NCI-H1930 (cell line): ENCODE results near the gene OSGIN1.
"Not testable (repeated sequence)": the region's sequence is repeated elsewhere in the genome, so short reads cannot be mapped to it uniquely, and the experiment has no call there.

Source experiments
- DNase-seq, 2 experiments: peaks; one replicate each; lab custom pipeline; 2025; lab: John Stamatoyannopoulos, UW

Gene OSGIN1

GRCh38 chr16:83941546-83941945 is 11.5 kb upstream of the OSGIN1 start:
- not testable (repeated sequence) for DNase-seq

DNA sequence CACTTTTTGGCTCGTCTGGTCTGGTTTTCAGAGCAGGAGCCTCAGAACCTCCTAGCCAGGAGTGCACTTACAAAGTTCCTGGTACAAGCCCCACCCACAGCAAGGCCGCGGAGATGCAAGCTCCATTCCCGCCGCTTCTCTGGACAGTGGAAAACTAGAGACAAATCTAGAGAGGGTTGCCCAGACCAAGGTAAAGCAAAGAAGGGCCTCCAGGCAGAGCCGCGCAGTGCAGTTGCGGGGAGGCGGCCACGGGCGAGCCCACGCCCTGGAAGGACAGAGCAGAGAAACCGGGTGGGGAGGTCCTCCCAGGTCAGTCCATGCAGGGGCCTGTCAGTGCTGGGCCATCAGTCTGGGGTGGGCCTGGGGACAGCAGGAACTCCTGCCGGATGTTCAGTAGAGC is 11.0 kb upstream of the OSGIN1 start:
- DNase-seq = no peak

DNA sequence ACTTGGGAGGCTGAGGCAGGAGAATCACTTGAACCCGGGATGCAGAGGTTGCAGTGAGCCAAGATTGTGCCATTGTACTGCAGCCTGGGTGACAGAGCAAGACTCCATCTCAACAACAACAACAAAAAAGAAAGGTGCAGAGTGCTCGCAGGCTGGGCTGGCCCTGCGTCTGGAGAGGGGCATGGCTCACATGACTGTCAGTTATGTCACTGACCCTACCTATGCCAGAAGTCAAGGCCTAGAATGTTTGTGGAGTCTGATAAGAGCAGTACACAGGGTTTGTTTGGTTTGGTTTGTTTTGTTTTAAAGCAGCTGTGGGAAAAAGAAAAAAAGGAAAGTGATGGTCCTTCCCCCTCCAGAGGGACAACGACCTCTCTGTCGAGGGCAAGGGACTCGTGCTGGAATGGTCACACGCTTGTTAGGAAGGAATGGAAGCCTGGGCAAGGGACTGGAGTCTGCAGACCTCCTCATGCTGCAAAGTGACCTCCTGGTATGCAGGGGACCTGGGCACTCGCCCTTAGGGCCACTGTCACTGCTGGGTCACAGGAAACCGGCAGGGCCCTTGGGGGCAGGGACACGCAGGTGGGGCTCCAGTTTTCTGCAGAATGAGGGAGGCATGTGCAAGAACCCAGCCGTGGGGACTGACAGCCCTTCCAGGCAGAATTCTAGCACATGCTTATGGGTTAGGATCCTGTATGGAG is 10.1 kb upstream of the OSGIN1 start:
- no peak for DNase-seq

GRCh38 chr16:83943516-83944050 is 9.5 kb upstream of the OSGIN1 start:
- no peak for DNase-seq

DNA sequence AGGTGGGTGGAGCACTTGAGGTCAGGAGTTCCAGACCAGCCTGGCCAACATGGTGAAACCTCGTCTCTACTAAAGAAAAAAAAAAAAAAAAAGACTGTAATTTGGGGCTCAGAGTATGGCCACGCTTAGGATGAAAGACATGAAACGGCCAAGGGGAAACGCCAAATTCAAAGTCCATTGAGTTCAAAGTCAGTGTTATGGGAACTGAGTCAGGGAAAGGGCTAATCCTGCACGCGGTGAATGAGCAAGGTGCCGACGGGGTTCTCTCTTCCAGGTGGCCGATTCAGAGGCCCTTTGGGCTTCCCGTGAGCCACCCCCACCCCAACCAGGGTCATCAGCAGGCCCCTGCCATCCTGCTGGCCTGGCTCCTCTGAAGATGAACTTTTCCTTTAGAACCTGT is 7.5 kb upstream of the OSGIN1 start:
- DNase-seq = no peak

GRCh38 chr16:83946154-83946780 is 6.8 kb upstream of the OSGIN1 start:
- DNase-seq = no peak

DNA sequence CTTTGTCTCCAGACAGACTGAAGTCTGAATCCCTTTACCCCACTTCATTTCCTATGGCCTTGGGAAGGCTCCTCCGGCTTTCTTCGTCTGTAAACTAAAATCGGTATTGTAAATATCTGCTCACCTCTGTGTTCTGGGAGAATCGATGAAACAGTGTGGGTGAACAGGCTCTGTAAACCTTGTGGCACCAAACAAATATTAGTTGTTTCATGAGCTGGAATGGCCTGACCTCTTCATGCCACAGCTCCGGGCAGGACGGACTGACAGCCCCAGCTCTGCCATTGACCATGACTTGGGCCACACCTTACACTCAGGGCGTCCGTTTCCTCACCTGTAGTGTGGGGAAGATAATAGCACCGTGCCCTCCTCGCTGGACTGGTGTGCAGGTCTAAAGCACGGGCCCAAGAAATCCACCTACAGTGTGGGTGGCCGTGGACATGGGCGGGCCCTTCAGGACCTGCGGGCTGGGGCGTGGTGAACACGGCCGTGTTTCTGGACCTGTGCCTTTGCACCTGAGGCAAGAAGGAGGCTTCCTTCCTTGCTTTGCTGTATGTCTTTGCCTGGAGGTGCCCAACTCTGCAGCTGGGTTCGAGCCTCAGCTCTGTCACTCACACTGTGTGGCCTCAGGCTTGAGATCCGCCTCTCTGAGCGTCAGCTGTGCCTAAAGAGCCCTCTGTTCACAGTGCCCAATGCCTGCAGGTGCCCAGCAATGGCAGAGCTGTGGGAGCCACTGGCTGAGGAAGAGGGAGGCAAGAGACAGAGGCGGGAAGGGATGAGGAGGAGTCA is 6.1 kb upstream of the OSGIN1 start:
- no peak for DNase-seq

DNA sequence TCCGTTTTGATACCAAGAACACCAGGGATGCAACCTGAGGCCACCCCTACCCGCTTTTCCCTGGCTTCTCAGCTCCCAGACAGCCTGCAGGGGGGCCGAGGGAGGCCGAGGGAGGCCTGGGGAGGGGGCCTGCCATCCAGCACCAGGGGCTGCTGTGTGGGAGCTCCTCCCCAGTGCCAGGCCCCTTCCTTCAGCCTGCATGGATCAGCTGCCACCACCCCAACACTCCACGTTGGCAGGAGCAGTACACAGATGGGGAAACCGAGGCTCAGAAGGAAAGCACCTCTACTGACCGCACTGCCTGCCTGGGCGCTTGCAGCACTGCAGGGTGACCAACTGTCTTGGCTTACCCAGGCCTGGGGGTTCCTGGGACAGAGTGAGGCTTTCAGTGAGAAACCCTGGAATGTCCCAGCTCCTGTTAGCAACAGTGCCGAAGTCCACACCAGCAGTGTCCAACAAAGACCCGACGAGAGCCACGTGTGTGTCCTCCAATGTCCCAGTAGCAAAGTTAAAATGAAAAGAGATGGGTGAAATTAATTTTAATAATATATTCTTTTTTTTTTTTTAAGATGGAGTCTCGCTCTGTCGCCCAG is 5.3 kb upstream of the OSGIN1 start:
- DNase-seq = no peak

DNA sequence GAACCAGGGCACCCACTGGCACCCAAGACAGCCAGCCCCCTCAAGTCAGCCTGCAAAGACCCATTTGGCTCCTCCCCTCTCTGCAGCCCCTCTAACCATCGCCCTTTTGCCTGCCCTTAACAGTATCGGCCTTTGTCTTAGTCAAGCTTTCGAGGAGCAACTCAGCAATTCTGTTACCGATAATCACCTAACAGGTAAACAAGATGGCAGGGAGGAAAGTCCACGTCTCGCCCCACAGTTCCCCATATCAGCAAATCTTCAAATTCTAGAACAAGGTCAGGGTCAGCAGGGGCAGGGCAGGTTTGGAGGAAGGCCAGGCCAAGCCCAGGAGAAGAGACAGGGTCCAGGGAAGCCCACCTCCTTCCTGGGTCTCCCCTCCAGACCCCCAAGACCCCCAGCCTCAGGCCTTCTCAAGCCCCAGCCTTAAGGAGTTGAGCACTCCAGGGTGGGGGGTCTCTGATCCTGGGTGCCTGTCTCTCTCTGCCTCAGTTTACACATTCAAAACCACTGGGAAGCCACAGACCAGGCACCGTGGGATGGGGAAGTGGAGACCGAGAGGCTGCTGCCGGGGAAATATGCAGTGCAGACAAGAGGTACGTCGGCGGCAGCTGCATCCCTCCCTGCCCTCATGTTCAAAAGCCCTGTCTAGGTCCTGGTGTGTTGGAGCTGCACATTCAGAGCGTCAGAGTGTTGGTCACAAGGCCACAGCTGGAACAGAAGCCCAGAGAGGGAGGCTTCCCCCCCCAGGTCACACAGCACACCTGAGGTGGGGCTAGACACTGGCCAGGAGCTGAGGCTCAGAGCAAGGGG is 3.9 kb upstream of the OSGIN1 start:
- no peak for DNase-seq

- DNase-seq = no peak
These were observed 3.4 kb upstream of the OSGIN1 start for GRCh38 chr16:83949724-83950001.

GRCh38 chr16:83950862-83951399 is 2.1 kb upstream of the OSGIN1 start:
- DNase-seq = not testable (repeated sequence)

- DNase-seq = no peak
These were observed 1.5 kb upstream of the OSGIN1 start for GRCh38 chr16:83951544-83951943.

DNA sequence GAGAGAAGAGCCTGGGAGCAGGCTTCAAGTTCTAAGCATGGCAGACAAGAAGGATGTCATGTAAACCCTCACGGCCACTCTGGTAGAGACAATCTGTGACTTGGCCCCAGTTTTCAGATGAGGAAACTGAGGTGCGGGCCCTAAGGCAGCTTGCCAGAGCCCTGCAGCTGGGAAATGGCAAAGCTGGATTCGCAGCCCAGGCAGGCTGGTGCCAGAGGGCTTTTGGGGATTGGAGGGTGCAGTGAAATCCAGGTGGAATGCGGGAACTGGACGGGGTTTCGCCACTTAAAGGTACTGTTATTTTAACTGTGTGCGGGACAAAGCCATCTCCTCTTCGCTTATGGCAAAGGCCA is 477 bp upstream of the OSGIN1 start:
- no peak for DNase-seq

- DNase-seq = peak in 1 of 2 experiments; percentile 3
These were observed 946 bp downstream of the OSGIN1 start for GRCh38 chr16:83953796-83954576.

GRCh38 chr16:83954577-83955016 is 1.6 kb downstream of the OSGIN1 start:
- no peak for DNase-seq

- no peak for DNase-seq
These were observed 2.4 kb downstream of the OSGIN1 start for GRCh38 chr16:83955218-83956130.

DNA sequence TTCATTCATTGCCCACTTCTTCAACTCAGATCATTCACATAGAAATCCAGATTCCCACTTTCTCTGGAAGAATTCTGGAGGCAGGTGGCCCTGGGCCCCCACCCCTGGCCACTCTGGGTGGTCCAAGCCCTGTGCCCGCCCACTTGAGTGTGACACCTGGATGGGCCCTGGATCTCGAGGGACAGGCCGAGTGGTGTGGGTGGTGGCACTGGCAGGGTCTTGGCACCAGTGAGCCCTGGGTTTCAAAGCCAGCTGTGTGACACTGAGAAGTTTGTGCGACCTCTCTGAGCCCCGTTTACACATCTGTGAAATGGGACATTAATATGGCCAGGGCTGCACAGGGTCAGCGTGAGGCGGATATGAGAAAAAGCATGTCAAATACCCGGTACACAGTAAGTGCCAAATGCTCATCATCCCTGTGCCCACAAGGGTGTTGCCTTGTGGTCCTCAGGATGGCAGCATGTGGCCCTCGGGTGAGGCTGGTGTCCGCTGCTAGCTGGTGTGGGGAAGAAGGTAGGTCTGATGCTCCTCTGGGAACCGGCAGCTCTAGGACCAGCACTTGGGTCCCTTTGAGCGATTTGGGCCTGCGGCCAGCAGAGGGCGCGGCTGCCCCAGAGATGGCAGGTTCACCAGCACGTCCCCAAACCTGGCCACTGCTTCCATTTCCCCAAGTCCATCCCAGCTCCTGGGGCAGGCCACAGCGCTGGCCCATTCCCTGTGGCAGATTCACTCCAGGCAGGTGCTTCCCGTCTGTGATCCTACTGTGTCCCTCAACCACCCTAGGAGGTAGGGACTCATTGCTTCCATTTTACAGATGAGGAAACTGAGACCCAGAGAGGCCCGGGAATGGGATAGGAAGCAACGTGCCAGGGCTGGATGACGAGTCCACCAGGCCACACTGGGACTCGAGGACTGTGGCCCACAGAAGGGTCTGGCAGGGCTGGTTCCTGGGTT is 3.6 kb downstream of the OSGIN1 start:
- peak in 1 of 2 experiments; percentile 43 for DNase-seq

DNA sequence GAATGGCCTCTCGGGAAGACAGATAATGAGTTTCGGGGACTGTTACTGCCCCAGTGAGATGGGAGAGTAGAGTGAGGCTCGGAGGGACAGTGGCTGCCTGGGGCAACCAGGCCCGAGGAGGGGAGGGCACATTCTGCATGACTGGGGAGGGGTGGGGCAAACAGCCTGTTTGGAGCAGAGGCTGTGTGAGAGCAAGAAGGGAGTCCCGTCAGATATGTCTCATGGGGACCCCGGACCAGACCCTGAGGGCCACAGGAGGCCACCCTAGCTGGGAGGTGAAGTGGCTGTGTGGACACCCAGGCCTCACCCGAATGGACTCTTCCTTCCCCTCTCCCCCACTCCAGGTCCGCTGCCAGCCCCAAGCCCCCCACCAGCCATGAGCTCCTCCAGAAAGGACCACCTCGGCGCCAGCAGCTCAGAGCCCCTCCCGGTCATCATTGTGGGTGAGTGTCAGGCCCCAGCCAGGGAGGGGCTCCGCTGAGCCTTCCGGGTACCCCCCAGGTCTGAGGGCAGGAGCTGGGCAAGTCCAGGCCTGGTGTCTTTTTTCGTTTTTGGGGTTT is 4.3 kb downstream of the OSGIN1 start:
- DNase-seq = no peak
